HG03457 (cell line): Measurements from ENCODE around the gene C2orf76.
"Not testable (repeated sequence)": the region's sequence is repeated elsewhere in the genome, so short reads cannot be mapped to it uniquely, and the experiment has no call there.

Experiments used
- ATAC-seq: cut with Tn5 transposase; IDR thresholded peaks from one replicate; pipeline ENCODE4 v1.9.1; 2021; ENCODE audit warnings: moderate number of reproducible peaks; ENCODE audit not compliant: unreplicated experiment

Gene C2orf76

DNA sequence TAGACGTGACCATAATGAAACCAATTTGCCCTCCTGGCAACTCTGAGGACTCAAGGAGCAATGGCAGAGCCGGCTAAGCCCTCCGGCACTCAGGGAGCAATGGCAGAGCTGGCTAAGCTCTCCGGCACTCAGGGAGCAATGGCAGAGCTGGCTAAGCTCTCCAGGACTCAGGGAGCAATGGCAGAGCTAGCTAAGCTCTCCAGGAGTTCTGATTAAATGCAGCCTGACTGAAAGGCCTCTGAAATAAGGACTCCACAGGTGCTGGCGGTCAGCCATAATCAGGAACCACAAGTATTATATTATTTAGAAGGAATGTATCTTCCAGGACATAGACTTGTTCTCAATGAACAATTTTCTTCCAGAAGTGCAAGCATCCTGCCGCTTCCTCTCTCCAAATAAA lies 65.2 kb downstream of the C2orf76 start:
- ATAC-seq, result no peak

DNA sequence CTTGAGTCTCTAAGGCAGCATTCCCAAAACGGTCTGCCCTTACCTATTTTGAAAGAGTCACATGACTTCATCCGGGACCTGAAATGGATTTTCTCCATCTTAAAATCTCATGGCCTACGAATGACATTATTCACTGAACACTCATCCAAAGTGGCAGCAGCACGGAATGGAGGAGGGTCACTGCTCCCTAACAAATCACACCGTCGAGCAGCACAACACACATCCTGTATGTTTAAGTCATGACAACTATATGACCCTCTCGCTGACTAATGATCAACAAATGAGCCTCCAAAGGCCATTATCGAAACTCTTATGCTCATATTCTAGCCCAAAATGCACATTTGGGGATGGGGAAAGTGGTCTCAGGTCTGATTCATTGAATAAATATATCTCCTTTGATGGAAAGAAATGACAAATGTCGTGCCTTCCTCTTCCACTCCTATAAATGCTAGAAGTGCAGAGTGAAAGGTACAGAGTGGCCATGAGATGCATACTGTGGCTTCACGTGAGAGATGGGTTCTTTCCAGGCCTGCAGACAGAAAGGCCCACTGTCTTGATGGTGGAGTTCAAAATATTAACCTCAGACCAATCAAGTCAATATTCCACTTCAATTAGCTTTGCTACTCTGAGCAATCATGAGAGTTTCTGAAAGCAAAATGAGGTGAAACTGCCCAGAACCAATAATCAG lies 70.8 kb downstream of the C2orf76 start:
- ATAC-seq, result no peak

DNA sequence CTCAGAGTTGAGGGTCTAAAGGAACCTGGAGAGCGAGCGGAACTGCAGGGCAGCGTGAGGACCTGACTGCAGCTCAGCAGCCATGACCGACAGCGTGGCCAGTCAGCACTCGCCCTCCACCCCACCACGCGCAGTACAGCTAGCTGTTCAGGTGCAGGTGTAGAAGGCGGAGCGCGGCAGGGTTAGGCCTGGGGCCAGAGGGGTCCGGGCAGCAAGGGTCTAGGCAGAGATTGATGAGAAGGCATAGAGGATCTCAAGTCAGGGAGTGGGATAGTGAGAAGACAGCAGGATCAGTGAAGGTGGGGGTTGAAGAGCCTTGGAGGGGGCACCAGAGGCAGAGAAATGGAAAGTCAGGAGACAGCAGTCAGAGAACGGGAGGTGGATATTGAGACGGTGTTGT lies 72.0 kb downstream of the C2orf76 start:
- no peak for ATAC-seq

DNA sequence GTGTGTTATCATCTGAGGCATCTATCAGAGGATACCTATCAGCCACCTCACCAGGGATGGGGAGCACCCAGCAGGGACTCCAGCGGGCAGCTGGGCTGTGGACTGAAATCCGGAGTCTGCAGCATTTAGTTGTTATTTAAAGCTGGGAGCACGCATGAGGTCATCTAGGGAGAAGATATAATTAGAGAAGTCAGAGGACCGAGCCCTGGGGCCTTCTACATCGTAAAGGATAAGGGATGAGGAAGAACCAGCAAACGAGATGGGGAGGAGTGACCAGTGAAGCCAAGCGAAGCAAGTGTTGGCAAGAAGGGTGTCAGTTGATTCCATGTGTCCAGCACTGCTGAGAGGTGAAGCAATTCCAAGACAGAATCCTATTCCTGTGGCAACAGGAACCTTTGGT lies 72.7 kb downstream of the C2orf76 start:
- ATAC-seq, result no peak

DNA sequence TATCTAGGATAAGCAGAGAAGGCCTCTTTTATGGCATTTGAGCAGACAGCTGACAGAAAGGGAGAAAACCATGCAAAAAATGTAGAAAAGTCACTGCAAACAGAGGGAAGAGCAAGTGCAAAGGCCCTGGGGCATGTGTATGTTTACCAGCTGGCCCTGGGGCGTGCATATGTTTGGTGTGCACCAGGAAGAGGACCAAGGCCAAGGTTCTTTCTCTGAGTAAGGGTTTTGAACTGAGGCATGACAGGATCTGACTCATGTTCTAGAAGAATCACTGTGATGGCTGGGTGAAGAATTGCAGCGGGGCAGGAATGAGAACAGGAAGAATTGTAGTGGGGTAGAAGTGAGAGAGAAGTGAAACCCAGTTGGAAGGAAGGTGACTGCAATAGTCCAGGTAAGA lies 73.4 kb downstream of the C2orf76 start:
- ATAC-seq, result no peak

DNA sequence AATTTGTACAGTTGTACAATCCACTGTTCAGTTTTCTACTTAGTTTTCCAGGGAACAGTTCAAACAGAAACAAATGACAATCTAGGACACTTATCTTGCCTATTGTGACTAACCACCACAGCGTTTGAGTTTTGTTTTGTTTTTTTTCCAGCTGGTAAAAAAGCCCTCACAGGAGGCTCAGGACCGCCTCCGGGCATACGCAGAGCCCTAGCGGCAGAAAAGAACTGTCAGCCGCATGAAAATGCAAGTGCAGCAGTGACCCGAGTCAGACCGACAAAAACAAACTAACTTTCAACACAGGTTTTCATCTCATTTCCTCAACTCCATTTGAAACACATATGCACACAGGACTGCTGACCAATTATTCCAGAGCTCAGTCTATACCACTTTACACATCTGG lies 74.4 kb downstream of the C2orf76 start:
- ATAC-seq, result no peak

DNA sequence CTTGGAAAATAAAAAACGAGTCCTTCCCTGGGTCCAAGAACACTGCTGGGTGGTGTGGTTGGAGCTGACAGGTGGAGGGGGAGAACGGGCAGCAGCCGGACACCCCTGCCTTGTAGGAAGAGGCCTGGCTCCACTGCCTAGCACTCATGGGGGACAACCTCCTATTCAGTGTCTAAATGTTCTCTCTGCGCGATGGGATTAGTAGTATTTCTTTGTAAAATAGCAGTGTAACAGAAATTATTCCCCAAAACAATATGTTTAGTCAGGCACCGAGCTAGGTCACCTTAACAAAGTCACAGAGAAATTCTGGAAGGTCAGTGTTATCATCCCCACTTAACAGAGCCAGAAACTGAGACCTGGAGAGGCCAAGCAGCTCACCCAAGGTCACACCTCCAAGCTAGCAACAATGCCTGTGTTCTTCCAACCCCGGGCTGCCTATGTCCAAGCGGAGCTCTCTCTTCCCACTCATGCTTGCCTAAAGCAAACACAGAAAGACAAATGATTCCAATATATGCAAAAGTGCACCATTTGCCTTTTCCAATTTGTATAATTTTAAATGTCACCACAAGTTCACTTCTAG lies 75.0 kb downstream of the C2orf76 start:
- ATAC-seq, result no peak

DNA sequence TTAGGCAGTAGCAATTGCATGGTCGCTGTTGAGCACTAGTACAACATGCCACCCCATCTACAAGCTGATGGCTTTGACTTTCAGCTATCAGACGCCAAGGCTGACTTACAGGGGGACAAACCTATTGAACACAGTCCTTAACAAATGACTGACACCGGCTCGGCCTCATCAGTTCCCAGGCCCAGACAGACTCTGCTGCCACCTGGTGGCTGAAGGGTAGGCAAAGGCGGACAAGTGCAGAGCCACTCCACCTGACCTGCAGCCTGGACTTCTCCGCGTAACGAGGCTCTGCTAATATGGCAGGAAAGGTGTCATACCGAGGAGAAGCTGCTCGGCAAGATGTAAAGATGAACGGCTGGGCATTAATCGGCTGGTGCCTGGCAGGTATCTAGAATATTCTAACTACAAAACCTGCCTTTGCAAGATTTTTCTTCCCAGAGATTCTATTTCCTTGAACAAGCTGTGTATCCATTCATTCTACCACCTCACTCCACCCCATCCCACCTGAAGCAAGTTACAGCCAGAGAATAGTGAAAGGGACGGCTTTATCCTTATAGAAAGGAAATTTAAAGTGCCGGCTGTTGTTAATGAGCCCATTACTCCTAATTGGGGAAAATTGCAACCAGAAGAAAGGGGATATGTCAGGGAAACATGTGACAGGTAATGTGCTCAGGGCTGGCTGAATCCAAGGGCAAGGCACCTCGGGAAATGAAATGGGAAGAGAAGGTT lies 75.6 kb downstream of the C2orf76 start:
- no peak for ATAC-seq

DNA sequence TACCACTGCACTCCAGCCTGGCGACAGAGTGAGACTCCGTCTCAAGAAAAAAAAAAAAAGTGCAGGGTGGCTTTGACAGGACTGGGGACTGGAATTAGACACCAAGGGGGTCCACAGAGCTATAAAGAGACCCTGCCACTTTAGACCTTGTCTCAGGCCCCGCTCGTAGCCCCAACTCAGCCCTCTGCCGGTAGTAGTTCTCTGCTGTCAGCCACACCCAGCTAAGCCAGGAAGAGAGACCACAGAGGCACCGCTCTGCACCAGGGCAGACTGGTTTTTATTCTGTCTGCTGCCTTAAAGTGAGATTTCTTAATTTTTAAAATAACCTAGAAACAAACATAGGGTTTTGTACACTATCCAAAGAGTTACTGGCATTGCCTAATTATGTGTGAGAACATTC lies 77.0 kb downstream of the C2orf76 start:
- no peak for ATAC-seq

DNA sequence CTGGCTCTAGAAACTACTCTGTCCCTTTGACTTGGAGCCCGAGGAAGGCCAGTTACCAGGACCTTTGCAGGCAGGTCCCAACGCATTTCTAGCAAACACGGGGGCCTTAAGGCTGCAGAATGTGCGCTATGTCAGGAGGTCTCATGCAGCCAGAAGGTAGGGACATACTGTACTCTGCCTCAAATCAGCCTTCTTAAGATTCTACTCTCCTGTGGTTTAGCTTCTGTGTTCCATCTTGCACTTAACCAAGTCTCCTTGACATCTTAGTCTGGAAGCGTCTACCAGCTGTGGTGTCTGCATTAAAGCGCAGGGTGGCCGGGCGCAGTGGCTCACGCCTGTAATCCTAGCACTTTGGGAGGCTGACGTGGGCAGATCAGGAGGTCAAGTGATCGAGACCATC lies 77.5 kb downstream of the C2orf76 start:
- no peak for ATAC-seq

DNA sequence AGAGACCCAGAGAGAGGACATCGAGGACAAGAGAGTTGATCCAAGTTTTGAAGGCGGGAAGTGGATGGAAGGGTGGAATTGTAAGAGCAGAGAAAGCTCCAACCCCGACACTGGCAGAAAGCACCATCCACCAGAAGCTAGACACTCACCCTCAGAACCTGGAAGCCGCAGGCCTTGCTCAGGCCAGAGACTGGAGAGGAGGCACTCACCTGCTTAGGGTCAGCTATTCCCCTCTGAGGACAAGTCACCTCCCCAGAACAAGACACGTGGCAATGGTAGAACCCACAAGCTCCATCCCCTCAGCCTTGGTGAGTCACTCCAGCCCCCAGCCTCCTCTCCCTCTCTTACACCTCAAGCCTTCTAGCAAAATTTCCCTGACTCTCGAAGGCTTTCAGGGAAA lies 78.1 kb downstream of the C2orf76 start:
- no peak for ATAC-seq

DNA sequence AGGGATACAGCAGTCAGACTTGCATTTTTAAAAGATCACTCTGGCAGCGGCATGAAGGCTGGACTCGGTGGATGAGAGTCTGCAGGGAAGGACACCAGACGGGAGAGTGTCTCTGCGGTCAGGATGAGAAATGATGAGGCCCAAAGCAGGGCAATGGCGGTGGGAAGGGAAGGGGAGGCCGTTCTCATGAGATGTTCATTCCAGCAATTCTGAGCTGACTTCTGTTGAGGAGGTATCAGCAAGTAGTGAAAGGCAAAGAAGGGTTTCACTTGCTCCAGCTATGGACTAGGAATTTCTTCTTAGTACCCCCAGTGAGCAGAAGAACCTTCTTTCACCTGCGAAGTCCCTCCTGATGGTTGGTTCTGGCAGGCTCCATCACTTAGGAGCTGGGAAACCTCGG lies 80.0 kb downstream of the C2orf76 start:
- ATAC-seq, result no peak

DNA sequence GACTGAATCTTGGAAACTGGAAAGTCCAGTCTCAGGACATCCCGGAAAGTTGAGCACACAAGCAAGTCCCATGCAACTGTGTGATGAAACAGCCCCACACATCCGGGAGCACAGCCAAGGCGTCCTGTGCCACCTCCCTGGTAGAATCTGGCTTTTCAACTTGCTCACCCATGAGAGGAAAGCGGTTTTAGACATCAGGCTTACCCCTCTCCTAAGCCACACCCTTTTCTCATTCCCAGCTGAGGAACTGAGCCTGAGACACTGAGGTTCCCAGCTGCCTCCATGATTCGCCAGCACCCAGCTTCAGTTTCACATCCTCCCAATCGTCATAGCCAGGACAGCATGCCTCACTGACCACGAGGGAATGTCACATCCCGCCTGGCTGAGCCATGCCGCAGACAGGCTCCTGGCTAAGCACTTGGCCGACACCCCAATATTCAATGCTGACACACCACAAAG lies 82.7 kb downstream of the C2orf76 start:
- no peak for ATAC-seq

DNA sequence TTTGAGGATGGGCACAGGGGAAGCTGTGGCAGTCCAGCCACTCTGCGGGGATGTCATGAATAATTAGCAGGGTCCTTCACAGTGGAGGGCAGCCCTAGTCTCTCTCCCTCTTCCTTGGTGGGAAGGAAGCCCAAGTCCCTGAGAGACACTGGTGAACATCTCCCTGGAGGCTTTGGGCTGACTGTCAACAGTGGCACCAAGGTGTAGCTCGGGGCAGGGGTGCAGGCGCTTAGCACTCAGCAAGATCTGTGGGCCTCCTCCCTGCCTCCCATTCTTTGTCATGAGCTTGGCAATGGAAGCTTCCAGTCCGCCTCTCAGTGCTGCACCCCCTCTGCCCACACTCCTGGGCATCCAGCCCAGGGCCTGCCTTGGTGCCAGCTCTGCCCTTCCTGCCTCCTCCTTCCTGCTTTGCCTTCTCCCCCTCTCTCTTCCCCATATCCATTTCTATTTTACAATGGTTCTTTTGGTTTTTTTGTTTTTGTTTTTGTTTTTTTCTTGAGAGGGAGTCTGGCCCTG lies 83.6 kb downstream of the C2orf76 start:
- no peak for ATAC-seq

DNA sequence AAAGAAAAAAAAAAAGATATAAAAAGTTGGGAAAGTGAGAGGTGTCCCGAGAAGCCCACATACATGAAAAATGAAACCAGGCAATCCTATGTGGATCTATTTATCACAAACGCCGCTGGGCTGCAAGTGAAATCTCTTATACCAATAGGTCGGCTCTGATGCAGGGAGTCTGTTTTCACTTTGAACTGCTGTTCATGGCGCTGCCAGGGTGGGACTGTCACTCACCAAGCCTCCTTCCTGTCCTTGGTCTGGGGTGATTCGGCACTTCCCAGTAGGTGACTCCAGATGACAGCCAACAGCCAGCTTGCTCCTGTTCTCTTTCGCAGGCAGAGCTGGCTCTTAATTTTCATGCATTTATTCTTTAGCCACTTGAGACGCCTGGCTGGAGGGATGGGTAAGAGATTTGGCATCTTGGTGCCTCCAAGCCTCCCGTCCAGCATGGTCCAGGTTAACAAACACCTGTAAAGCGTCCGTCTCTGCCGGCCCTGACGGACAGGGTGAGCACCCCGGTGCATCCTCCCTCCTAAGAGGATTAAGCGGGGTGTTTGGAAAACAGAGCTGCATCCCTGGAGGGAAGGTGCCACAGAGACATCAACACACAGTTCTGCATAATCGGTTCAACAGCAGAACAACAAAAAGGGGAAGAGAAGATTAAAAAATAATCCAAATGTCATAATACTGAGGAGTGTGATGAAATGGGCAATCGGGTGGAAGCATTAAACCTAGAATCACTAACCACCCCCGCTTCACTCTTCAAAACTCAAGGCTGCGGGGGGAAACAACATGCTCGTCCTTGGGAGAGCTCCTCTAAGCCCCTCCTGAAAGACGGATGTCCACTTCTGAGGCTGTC lies 84.3 kb downstream of the C2orf76 start:
- ATAC-seq, result no peak

DNA sequence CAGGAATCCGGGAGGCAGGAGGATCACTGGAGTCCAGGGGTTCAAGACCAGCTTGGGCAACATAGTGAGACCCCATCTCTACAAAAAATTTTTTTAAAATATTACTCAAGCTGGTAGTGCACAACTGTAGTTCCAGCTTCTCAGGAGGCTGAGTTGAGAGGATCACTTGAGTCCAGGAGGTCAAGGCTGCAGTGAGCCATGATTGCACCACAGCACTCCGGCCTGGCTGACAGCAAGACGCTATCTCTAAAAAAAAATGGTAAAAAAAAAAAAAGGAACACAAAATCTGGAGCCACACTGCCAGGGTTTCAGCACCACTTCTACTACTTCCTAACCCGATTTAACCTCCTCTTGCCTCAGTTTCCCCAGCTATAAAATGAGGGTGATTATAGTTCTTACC lies 86.0 kb downstream of the C2orf76 start:
- no peak for ATAC-seq

DNA sequence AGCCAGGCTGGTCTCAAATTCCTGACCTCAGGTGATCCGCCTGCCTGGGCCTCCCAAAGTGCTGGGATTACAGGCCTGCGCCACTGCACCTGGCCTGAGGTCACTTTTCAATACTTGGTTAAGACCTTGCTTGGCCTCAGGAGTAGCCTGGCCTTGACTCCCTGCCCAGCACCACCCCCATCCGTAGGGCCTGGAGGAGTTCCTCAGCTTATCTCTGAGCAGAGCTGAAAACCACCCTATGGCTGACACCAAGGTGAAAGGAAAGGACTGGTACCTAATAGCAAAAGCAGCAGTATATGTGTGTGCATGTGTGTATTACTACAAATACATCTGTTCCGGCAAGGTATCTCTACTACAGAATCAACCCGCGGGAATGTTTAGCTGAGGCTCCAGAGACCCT lies 87.0 kb downstream of the C2orf76 start:
- ATAC-seq, result no peak

DNA sequence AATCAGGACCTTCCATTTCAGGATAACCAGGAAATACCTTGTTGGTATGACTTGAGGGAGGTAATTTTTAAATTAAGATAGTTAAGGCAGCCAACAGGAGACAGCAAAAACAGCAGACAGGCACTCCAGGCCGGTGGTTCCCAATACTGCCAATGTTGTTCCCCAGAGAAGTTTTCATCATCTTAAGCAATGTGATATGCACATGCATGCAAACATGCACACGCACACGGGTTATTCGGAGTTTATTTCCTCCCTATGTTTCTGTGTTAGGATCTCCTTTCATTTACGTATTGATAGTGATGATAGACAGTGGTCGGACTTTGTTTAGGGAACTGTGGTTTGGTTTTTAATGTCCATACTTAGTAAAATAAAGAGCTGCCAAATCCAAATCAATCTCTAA lies 87.7 kb downstream of the C2orf76 start:
- no peak for ATAC-seq

DNA sequence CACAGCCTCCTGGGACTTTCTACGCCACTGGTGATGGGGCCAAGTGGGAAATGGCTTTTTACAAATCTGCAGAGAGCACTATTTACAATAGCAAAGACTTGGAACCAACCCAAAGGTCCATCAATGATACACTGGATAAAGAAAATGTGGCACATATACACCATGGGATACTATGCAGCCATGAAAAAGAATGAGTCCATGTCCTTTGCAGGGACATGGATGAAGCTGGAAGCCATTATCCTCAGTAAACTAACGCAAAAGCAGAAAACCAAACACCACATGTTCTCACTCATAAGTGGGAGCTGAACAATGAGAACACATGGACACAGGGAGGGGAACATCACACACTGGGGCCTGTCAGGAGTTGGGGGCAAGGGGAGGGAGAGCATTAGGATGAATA lies 88.2 kb downstream of the C2orf76 start:
- ATAC-seq, result not testable (repeated sequence)

DNA sequence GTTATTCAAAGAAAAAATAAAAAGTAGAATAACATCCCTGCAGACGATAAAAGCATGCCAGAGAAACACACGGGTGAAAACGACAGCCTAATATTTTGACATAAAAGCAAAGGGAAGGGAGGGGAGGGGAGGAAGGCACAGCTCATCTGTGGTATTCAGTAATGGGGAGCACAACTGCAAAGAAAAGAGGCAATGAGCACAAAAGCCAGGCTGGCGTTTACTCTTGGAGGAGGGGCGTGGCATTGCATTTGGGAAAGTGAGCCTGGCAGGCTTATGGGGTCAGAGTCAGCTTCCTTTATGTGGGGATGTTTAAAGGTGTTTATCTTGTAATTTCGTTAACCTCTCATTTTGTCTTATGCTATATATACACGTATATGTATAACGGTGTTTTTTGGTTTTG lies 89.8 kb downstream of the C2orf76 start:
- ATAC-seq, result no peak

DNA sequence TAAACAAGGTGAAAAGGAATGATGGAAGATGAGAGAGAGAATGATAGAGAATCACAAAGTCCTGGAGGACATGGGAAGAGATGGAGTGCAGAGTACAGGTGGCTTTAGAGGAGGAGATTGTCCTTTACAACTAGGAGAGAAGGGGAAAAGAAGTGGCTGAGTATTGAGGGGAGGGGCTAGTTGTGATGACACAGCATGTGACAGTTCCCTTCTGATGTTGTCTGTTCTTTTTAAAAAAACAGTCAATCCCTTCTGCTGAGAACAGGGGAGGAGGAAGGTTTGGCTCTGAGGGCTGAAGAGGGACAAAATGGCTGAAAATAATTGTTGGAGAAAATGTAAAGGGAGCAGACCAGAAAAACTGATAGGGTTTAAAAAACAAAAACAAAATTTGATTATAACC lies 99.0 kb downstream of the C2orf76 start:
- ATAC-seq, result no peak
